ENCODE results near the gene AKNA.

The AKNA gene

GRCh38 chr9:114317665-114318357 is 70.0 kb downstream of the AKNA start:
- peak; percentile 19 for DNase-seq (ENCODE audit: low spot score)

GRCh38 chr9:114316605-114317230 is 71.1 kb downstream of the AKNA start:
- DNase-seq (ENCODE audit: low spot score) = no peak

DNA sequence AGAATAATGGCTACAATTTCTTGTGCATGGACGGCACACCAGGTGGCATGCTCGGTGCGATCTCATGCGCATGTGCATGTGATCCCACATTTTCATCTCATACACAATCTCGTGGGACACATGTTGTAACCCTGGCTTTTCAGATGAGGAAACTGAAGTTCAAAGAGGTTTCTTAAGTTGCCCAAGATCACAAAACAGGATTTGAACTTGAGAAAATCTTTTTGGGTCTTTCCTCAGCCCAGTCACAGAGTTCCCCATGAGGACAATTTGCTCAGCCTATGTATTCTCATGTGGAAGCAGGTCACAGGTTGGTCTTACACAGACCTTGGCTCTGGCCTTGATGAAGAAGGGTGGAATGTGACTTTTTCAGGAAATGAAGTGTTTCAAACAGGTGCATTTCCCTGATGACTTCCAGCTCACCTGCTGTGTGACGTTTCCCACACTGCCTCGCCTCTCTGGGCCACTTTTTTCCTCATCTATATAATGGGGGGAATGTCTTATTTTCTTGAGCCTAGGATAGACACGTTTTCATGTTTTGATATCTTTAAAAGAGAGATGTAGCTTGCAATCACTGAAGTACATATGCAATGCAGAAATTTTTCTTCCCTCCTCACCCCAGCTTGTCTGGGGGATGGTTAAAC is 71.9 kb downstream of the AKNA start:
- DNase-seq (ENCODE audit: low spot score) = no peak

- DNase-seq (ENCODE audit: low spot score) = no peak
Measured at GRCh38 chr9:114314881-114315722, 72.7 kb downstream of the AKNA start.

- DNase-seq (ENCODE audit: low spot score) = no peak
Measured at GRCh38 chr9:114314256-114314867, 73.4 kb downstream of the AKNA start.

DNA sequence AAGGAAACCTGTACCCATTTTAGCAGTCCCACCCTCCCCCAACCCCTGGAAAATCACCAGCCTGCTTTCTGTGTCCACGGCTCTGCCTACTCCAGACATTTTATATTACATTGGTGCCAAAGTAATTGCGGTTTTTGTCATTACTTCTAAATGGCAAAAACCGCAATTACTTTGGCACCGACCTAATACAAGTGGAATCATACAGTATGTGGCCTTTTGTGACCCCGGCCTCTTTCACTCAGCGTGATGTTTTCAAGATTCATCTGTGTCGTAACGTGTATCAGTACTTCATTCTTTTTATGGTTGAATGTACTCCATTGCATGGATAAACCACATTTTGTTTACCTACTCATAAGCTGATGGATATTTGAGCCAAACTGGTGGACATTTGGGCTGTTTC is 74.6 kb downstream of the AKNA start:
- no peak for DNase-seq (ENCODE audit: low spot score)

GRCh38 chr9:114312513-114312875 is 75.3 kb downstream of the AKNA start:
- no peak for DNase-seq (ENCODE audit: low spot score)

DNA sequence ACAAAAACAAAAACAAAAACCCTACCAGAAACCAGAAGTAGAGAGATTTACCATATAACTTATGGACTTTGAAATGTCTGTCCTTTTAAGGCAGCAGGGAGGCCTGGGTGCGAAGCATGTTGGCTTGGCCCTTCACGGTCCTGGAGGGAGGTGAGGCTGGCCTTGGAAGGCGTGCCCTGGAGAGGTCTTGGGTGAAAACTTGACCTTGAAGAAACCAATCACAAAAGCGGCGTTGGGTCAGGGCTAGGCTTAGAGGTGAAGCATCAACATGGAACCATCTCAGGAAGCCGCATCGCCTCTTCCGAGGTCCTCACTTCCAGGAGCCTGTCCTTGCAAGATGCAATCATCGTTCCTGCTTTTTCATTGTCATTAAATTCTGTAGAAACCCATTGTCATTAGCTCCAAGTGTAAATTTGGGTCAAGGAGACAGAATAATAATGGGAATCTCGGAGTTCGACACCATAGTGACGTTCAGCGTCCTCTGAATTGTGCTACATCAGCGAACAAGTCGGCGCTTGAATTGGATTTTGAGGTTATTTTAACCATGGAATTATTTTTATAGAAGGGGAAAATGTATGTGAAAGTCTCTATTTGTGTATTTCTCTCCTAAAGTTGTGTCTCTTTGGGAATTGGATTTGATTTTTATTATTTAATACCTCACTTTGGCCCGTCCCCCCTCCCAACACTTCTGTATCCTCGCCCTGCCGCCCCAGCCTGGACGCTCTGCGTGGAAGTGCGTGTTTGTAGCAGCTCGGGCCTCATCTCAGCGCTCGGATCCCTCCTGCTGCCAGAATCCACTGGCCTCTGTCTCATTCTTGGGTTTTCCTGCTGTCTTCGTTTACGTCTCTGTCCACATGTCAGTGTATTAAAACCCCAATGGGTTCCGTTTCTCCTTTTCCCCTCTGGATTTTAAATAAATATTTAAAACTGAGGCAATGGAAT is 75.9 kb downstream of the AKNA start:
- DNase-seq (ENCODE audit: low spot score) = no peak

- no peak for DNase-seq (ENCODE audit: low spot score)
Measured at GRCh38 chr9:114310471-114311450, 77.0 kb downstream of the AKNA start.

DNA sequence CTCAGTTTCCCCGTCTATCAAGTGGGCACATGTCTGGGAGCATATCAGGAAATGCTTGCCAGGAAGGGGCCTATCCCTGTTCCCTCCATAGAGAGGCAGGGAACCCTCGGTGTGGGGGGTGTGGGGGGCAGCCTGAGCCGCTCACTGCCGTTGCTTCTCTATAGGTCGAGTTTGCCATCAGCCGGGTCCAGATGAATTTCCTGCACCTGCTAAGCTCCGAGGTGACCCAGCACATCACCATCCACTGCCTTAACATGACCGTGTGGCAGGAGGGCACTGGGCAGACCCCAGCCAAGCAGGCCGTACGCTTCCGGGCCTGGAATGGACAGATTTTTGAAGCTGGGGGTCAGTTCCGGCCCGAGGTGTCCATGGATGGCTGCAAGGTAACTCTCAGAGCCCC is 78.7 kb downstream of the AKNA start:
- DNase-seq (ENCODE audit: low spot score) = no peak

DNA sequence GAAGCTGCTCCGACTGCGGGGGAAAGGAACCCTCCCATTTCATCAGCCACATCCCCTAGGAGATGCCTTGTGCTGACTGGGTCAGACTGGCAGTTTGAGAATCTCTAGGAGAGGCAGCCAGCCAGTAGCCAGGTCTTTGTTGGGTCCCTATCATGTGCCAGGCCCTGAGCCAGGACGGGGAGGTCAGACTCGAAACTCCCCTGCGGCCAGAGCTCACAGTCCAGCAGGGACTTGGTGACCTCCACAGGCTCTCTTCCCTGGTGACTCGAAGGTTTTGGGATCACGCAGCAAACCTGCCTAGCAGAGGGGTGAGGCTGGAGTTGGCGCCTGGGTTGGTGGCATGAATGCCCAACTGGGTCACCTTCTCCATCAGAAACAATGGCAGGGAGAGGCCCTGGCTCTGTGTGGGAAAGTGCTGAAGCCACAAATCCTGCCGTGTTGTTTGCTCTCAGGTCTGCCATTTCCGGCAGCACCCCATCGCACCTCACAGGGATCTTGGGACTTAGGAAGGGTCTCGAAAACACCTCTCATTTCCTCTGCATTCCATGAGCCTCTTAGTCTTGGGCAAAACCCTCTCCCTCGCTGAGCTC is 79.3 kb downstream of the AKNA start:
- DNase-seq (ENCODE audit: low spot score) = no peak

GRCh38 chr9:114307899-114308267 is 79.9 kb downstream of the AKNA start:
- no peak for DNase-seq (ENCODE audit: low spot score)

- DNase-seq (ENCODE audit: low spot score) = no peak
Measured at GRCh38 chr9:114304416-114305188, 83.2 kb downstream of the AKNA start.

DNA sequence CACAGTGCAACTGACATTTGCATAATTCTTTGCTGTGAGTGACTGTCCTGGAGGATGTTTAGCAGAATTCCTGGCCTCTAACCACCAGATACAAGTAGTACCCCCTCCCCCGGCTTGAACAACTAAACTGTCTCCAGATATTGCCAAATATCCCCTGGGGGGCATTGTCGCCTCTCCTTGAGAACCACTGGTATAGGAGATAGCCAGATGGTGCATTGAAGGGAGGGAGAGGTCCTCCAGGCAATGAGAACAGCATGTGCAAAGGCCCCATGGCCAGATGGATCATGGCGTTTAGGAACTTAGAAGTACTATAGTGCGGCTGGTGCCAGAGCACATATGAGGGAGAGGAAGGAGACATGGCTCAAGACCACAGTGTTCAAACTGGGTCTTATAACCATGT is 83.8 kb downstream of the AKNA start:
- DNase-seq (ENCODE audit: low spot score) = no peak

DNA sequence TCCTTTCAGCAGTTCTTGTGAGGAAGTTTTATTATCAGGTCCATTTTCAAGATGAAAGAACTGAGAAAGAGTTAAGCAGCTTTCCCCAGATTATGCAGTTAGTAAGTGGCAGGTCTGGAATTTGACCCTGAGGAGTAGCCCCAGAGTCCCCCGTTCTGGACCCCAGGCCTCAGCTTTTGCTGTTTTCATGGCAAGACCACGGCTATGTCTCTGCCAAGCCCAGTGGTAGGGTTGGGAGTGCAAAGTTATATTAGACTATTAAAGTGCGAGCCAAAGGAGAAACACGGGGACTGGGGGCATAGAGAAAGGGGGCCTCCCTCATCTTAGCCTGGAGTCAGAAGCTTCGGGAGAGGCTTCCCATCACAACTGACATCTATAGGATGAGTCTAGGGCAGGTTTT is 84.2 kb downstream of the AKNA start:
- no peak for DNase-seq (ENCODE audit: low spot score)

DNA sequence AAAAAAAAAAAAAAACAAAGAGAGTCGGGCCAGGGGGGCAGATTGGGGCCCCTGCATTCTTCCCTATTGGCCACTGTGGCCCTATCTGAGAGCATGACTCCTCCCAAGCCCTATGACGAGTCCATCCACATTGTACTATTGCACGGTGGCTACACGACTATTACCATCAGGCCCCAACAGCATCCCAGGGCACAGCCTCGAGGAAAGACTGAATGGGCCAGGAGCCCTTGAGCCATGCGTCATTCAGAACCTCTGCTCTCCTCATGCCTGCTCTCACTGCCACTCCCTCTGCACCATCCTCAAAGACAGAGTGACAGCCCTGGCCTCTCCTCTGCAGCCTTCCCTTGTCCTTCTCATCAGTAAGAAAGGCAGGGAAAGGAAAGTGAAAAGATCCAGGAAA is 85.1 kb downstream of the AKNA start:
- no peak for DNase-seq (ENCODE audit: low spot score)

GRCh38 chr9:114301798-114302565 is 85.8 kb downstream of the AKNA start:
- DNase-seq (ENCODE audit: low spot score) = no peak

All from activated CD4-positive, alpha-beta T cell treated with anti-CD3 and anti-CD28 coated beads, Interleukin-2, Interleukin-4, amounts not matched to agents 100 ng/mL and 50 ng/mL, durations not matched to agents 16 hours and 8 hours (primary cell).